Measurements from ENCODE around the gene NKG7.
"Not testable (repeated sequence)": the region's sequence is repeated elsewhere in the genome, so short reads cannot be mapped to it uniquely, and the experiment has no call there.

The NKG7 gene, protein sequence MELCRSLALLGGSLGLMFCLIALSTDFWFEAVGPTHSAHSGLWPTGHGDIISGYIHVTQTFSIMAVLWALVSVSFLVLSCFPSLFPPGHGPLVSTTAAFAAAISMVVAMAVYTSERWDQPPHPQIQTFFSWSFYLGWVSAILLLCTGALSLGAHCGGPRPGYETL

GRCh38 chr19:51372649-51373504 lies at the start of gene NKG7:
Gene NKG7 (minus strand): TSS chr19:51372654. CDS start chr19:51372535, 119 bp downstream.
- DNase-seq (ENCODE audit: low read depth), result no peak

- no peak for DNase-seq (ENCODE audit: low read depth)
These were observed 49.6 kb upstream of the NKG7 start for GRCh38 chr19:51422053-51422448.

GRCh38 chr19:51421229-51422052 lies 49.0 kb upstream of the NKG7 start:
- DNase-seq (ENCODE audit: low read depth), result no peak

GRCh38 chr19:51420511-51420910 lies 48.1 kb upstream of the NKG7 start:
- DNase-seq (ENCODE audit: low read depth), result not testable (repeated sequence)

GRCh38 chr19:51418707-51419106 lies 46.3 kb upstream of the NKG7 start:
- no peak for DNase-seq (ENCODE audit: low read depth)

- no peak for DNase-seq (ENCODE audit: low read depth)
These were observed 45.3 kb upstream of the NKG7 start for GRCh38 chr19:51417810-51418157.

DNA sequence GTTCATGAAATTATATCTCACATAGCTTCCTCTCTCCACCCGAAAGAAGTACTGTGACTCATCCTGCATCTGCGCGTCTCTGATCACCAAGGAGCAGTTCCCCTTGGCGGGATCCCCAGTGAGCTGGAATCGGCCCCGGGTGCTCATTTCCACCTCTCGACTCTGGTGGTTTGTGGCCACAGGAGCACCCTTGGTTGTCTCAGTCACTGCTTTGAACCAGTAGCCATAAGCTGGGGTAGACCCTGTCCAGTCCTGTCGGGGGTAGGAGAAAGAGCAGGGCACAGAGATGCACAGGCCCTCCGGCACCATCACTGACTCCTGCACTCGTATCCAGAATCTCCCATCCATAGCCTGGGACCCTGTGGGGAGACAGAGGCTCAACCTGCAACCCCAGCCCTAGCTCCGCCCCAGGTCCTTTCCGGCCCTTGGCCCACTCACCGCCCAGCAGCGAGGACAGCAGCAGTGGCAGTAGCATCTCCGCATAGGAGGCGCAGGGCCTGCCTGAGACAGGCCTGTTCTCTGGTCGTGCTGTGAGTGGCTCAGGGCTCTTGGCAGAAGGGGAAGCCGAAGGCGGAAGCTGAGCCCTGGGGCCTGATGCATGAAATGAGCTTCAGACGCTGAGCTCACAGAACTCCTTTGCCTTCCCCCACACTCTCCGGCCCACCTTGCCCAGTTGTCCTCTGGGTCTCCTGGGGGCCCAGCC lies 44.8 kb upstream of the NKG7 start, which contains the start of gene SIGLEC10:
Gene SIGLEC10, minus strand, starts transcription at position 536 of the 703 bp plus-strand sequence. Its CDS starts 61 bp downstream, at position 475.
- DNase-seq (ENCODE audit: low read depth), result no peak

DNA sequence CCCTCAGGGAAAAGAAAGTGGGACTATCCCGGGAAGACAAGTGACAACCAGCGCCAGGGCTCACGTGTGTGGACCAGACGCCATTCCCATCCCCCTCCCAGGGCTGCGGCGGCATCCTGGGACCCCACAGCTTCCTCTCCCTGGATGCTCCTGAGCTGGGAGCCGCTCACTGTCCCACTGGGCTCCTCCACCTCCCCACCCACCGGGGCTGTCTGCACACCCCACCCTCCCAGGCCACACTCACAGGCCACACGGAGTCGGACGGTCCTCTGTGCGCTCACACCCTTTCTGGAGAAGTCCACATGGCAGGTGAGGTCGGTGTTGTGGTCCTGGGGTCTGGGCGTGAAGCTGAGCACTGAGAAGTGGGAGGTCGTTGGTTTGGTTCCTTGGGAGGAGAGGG lies 44.0 kb upstream of the NKG7 start:
- not testable (repeated sequence) for DNase-seq (ENCODE audit: low read depth)

DNA sequence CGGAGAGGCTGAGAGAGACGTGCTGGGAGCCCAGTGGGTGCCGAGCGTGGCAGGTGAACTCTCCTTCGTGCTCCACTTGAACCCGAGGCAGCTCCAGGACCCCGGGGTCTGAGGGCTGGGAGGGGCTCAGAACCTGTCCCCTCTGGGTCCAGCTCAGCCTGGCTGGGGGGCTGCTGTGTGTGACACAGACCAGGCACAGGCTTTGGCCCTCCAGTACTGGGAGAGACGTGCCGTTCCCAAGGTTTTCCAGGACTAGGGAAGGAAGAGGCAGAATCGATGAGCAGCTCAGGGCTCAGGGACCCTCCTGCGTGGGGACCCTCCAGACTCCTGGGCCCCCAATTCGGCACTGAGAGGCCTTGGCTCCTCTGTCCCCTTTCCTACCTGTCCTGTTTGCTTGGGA lies 42.7 kb upstream of the NKG7 start:
- no peak for DNase-seq (ENCODE audit: low read depth)

- no peak for DNase-seq (ENCODE audit: low read depth)
These were observed 38.7 kb upstream of the NKG7 start for GRCh38 chr19:51410950-51411748.

DNA sequence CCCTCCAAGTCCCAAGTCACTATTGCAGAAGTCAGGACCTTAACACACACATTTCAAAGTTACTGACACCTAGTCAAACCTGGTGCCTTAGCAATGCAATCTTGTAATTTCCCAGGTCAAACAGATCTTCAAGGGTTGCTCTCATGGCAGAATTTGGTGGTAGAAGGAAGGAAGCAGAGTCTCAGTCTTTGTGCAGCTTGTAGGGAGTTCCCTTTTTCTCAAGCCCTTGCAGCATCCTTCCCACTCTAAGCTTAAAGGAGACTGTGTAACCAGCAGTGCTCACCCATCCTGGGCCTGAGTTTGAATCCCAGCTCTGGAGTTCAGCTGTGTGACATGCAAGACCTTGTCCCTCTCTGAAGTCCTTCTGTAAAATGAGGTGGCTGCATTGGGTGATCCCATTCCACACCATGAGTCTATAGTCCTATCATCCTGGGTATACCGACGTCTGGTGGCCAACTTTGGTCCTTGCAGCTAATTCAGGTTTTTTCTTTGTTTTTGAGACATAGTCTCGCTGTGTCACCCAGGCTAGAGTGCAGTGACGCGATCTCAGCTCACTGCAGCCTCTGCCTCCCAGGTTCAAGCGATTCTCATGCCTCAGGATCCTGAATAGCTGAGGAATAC lies 35.2 kb upstream of the NKG7 start:
- no peak for DNase-seq (ENCODE audit: low read depth)

- no peak for DNase-seq (ENCODE audit: low read depth)
These were observed 29.7 kb upstream of the NKG7 start for GRCh38 chr19:51402117-51402516.

DNA sequence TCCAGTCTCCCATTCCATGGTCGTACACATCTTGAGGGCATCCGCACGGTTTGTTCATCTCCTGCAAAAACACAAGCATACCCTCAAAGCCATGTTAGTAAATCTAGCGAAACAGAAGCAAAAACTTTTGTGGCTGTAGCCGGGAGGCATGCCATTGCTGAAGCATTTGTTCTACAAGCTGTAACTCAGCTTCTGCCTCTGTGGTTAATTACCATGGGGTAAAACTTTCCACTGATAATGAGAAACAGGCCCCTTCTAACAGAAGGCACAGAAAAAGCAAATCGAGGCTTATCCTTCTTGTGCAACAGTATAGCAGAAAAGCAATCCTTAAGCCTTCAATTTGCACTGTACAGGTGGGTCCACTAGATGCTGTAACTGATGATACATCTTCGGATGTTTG lies 27.5 kb upstream of the NKG7 start:
- not testable (repeated sequence) for DNase-seq (ENCODE audit: low read depth)

DNA sequence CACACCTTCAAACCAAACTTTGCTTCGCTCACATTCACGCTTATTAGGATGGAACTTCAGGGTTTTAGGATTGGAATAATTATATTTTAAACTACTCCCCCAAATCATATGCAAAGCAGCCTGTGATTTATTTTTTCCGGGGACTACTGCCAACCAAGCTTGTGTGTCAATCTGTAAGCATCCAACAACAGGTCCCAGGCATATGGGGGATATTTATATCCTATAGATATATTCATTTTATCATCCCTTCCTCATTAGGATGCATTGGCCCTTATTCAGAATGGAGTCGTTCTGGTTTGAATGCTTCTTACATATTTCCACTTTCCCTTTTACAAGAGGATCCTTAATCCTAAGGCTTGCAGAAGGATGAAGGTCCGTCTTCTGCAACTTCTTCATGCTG lies 26.8 kb upstream of the NKG7 start:
- DNase-seq (ENCODE audit: low read depth), result no peak

- DNase-seq (ENCODE audit: low read depth), result no peak
These were observed 25.7 kb upstream of the NKG7 start for GRCh38 chr19:51398096-51398704.

DNA sequence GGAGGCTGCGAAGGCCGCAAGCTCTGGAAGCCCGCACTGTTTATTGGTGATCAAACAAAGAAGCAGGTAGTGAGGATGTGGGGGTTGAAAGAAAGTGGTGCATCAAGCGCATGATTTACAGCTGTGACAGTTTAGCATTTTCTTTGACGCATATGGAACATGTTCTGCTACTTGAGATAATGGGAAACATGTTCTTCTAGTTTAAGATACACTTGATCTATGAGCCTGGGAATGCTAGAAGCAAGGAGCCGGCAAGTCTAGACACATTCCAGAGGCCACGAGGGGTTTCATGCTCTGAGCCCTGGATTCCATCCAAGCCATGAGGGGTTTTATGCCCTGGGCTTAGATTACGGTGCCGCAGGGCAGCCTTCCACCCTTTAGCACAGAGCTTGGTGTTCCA lies 25.0 kb upstream of the NKG7 start:
- not testable (repeated sequence) for DNase-seq (ENCODE audit: low read depth)

DNA sequence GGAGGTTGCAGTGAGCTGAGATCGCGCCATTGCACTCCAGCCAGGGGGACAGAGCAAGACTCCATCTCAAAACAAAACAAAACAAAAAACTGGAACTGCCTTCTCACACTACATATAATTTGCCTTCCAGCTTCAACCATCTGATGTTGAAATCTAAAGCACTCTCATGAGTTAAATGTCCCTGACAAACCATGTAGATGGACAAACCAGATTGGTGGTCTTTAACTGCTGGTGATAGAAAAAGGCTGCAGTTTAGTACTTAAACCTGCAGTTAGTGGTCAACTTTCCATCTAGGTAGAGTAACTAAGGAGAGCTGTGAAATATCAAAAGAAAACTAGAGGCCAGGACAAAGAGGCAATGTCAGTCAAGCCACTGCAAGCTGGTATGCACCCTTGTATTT lies 23.7 kb upstream of the NKG7 start:
- no peak for DNase-seq (ENCODE audit: low read depth)

- DNase-seq (ENCODE audit: low read depth), result peak; percentile 94
These were observed 21.8 kb upstream of the NKG7 start for GRCh38 chr19:51394050-51394836.

GRCh38 chr19:51392701-51393100 lies 20.2 kb upstream of the NKG7 start:
- no peak for DNase-seq (ENCODE audit: low read depth)

Measured in GM04503 (cell line).